M059J (cell line): ENCODE measurements around the gene PDLIM7. TPM values are rescaled to one million over a fixed set of nuclear protein-coding genes. Genes with fewer than 3 reads are reported as not detected.

Experiments
- DNase-seq: peaks from one replicate; pipeline ENCODE4 v3.0.0-alpha.2; 2012; ENCODE audit warnings: low read depth
- total RNA-seq: library from RNA; depleted of rRNA; stranded (reverse); fragments of >200 nt; shearing (Covaris generic); gene quantifications from 2 replicates; pipeline ENCODE4 v1.2.3, GENCODE V29; 2014; rRNA removed

PDLIM7 gene
- total RNA-seq, 1 experiment from 2014 or later, result 230 TPM

GRCh38 chr5:177444106-177445051, 53.0 kb downstream of the PDLIM7 start:
- no peak for DNase-seq

DNA sequence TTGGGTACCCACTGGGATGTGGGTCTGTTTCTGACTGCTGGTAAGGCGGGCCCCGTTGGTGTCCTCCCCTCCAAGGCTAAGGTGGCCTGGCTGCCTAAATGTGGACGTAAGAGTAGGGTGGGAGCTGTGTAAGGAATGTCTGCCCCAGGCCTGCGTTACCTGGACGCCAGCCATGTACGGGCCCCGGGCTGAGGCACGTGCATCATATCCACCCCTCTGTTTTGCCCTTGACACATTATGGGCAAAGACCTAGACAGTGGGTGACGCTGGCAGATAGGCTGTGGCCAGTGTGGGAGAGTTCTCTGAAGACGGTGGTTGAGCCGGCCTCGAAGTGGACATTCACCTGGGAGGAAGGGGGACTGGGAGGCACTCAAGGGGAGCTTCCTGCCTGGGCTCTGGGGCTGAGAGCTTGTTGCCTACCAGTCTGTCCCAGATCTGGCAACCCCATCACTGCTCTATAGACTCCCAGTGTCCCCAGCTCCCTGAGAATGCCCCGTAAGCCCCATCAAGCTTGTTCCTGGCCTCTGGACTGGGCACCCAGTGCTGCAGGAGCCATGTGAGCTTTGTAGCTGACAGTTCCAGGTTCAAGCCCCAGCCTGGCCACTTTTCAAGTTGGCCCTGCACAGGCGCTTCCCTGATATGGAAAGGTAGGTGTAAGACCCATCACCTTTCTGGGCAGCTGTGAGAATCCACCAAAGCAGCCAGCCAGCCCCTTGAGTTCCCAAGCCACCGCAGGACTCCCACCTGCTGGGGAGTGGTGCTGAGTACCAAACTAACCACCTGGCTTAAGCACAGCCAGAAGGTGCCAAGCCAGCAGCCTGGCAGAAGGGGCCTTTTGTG, 54.0 kb downstream of the PDLIM7 start:
- no peak for DNase-seq

DNA sequence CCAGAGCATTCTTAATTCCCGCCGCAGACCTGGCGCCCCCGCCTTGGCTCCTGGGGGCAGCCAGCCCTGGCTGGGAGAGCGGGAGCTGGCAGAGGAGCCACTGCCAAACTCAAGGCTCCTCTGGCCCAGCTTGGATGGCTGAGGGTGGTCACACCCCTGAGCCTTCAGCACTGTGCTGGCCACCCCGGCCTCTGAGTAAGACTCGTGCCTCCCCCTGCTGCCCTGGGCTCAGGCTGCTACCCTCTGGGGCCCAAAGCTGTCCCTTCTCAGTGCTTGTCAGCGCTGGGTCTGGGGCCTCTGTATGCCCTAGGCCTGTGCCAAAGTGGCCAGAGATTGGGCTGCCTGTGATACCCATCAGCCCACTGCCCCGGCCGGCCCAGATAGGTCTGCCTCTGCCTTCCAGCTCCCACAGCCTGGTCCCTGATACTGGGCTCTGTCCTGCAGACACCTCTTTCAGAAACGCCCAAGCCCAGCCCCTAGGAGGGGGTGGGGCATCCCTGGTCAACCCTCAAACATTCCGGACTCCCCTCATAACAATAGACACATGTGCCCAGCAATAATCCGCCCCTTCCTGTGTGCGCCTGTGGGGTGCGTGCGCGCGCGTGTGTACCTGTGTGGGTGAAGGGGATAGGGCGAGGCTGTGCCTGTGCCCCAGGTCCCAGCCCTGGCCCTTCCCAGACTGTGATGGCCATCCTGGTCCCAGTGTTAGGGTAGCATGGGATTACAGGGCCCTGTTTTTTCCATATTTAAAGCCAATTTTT, 55.2 kb downstream of the PDLIM7 start:
- DNase-seq, result no peak

GRCh38 chr5:177440990-177441780, 56.2 kb downstream of the PDLIM7 start:
- DNase-seq, result no peak

- DNase-seq, result no peak
Observed at GRCh38 chr5:177440211-177440989, 57.0 kb downstream of the PDLIM7 start.

DNA sequence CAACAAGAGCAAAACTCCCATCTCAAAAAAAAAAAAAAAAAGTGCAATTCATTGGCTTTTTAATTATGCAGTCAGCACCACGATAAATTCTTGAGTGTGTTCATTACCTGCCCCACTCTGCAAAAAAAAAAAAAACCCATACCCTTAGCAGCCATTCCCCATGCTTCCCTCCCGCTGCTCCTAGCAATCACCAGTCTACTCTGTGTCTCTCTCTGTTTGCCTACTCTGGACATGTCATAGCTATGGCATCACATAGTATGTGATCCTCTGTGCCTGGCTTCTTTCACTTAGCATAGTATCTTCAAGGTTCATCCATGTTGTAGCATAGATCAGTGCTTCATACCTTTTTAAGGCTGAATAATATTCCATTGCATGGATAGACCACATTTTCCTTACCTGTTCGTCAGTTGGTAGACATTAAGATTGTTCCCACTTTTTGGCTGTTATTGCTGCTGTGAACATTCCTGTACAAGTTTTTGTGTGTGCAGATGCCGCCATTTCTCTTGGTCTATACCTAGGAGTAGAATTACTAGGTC, 57.8 kb downstream of the PDLIM7 start:
- no peak for DNase-seq

- no peak for DNase-seq
Observed at GRCh38 chr5:177438468-177438867, 58.9 kb downstream of the PDLIM7 start.

DNA sequence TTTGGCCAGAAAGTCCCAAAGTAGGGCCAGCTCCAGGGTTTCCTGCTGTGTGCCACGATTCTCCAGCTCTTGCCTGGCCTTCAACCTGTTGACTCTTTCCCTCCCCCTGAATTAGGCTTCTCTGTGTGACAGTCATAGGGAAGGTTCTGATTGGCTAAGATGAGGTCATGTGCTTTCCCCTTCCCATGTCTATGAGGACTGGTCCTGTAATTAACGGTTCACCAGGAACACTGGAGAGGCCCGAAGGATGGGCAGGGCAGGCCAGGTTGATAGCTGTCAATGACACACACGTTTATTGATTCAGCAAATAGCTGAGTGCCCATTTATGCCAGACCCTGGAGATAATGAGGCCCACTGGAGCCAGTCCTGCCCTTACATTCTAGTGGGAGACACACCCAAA, 59.8 kb downstream of the PDLIM7 start:
- no peak for DNase-seq

GRCh38 chr5:177435847-177436536, 61.4 kb downstream of the PDLIM7 start:
- DNase-seq, result no peak

DNA sequence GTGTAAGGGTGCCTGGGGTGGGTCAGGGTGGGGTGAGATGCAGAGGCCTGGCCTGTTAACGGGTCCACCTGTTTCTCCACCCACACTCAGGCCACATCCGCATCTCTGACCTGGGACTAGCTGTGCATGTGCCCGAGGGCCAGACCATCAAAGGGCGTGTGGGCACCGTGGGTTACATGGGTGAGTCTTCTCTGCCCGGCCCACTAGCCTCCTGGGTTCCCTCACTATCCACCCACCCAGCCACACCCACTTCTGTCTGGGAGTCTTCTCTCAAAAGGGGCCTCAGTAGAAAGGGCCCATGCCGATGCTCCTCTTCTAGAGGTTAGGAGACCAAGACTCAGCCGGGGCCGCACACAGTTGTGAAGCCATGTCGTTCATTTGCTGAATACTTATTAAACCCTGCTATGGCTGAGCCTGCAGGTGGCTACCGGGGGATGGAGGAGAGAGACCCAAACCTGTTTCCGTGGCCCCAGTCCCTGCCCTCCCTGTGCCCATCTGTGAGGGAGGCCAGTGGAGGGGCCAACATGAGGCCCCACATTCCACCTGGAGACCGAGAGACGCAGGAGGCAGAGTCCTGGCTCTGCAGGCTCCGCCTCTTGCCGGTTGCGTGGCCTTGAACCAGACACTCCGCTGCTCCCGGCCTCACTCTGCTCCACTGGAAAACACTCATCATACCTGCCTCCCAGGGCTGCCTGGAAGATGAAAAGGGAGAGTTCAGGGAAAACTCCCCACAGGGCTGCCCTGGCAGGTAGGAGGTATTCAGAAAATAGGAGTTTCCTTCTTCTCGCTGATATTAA, 62.3 kb downstream of the PDLIM7 start:
- no peak for DNase-seq

GRCh38 chr5:177434437-177434836, 63.0 kb downstream of the PDLIM7 start:
- no peak for DNase-seq

GRCh38 chr5:177433658-177434217, 63.7 kb downstream of the PDLIM7 start:
- no peak for DNase-seq

Other genes starting within 250 kb of the PDLIM7 start
- 8.2 and 17.0 TPM in 2 replicates for gene RAB24, start 193.9 kb downstream of the PDLIM7 start, total RNA-seq
- 238 and 249 TPM in 2 replicates for gene PRELID1, start 193.8 kb downstream of the PDLIM7 start, total RNA-seq
- 29.7 and 36.1 TPM in 2 replicates for gene MXD3, start 185.7 kb downstream of the PDLIM7 start, total RNA-seq
- 443 and 538 TPM in 2 replicates for gene LMAN2, start 145.9 kb downstream of the PDLIM7 start, total RNA-seq
- gene RGS14, start 139.7 kb downstream of the PDLIM7 start, total RNA-seq, result 9.8 and 11.5 TPM in 2 replicates
- 0.02 TPM in 1 of 2 replicates, not detected in the other for gene SLC34A1, start 113.2 kb downstream of the PDLIM7 start, total RNA-seq
- gene PFN3, start 96.9 kb downstream of the PDLIM7 start, total RNA-seq, result not detected in 2 replicates
- 1.7 and 2.4 TPM in 2 replicates for gene F12, start 88.0 kb downstream of the PDLIM7 start, total RNA-seq
- gene GRK6, start 70.9 kb downstream of the PDLIM7 start, total RNA-seq, result 20.2 and 37.3 TPM in 2 replicates
- gene PRR7, start 50.8 kb downstream of the PDLIM7 start, total RNA-seq, result 24.8 and 44.4 TPM in 2 replicates
- gene DBN1, start 24.0 kb downstream of the PDLIM7 start, total RNA-seq, result 73.0 and 121 TPM in 2 replicates
- 2.2 and 6.7 TPM in 2 replicates for gene DOK3, start 12.2 kb upstream of the PDLIM7 start, total RNA-seq
- 66.0 and 103 TPM in 2 replicates for gene DDX41, start 19.4 kb upstream of the PDLIM7 start, total RNA-seq
- gene FAM193B, start 57.0 kb upstream of the PDLIM7 start, total RNA-seq, result 5.9 and 10.6 TPM in 2 replicates
- gene TMED9, start 94.6 kb upstream of the PDLIM7 start, total RNA-seq, result 179 and 205 TPM in 2 replicates
- gene B4GALT7, start 102.5 kb upstream of the PDLIM7 start, total RNA-seq, result 37.1 and 43.0 TPM in 2 replicates